HEK293T (cell line): ENCODE results near the gene SCML2.
"Not testable (repeated sequence)": the region's sequence is repeated elsewhere in the genome, so short reads cannot be mapped to it uniquely, and the experiment has no call there.

Experiments used
- ARNT ChIP-seq: fragments of 450-650 bp; IDR thresholded peaks from 2 replicates; pipeline ENCODE4 v1.6.1; 2017; ENCODE audit warnings: mild to moderate bottlenecking
- FOXA1 ChIP-seq: fragments of 450-650 bp; IDR thresholded peaks from 2 replicates; pipeline ENCODE4 v1.6.1; 2016; ENCODE audit warnings: mild to moderate bottlenecking
- FOXM1 ChIP-seq: fragments of 450-650 bp; IDR thresholded peaks from 2 replicates; pipeline ENCODE4 v1.6.1; 2017; ENCODE audit warnings: mild to moderate bottlenecking, borderline replicate concordance
- SP1 ChIP-seq: fragments of 450-650 bp; IDR thresholded peaks from 2 replicates; pipeline ENCODE4 v1.6.1; 2017
- SUZ12 ChIP-seq: fragments of 450-650 bp; IDR thresholded peaks from 2 replicates; pipeline ENCODE4 v1.6.1; 2016; ENCODE audit warnings: mild to moderate bottlenecking

GRCh38 chrX:18229646-18230045 is 124.8 kb downstream of the SCML2 start:
- not testable (repeated sequence) for TF ChIP-seq ARNT, FOXA1, FOXM1, SP1, SUZ12
